Stimulated activated CD4-positive, alpha-beta T cell treated with anti-CD3 and anti-CD28 coated beads, Interleukin-2, amount 100 ng/mL, for 4 hours (primary cell): Measurements from ENCODE around the gene DNM3.

ENCODE experiments used
- DNase-seq: peaks from one replicate; pipeline ENCODE4 v3.0.0-alpha.2; 2020; ENCODE audit warnings: low read depth

DNM3 gene

GRCh38 chr1:172107316-172107975 is 266.1 kb downstream of the DNM3 start:
- DNase-seq, result no peak

- DNase-seq, result no peak
These were observed 267.0 kb downstream of the DNM3 start for GRCh38 chr1:172108161-172108893.

- DNase-seq, result no peak
These were observed 268.1 kb downstream of the DNM3 start for GRCh38 chr1:172109359-172109758.

- no peak for DNase-seq
These were observed 271.3 kb downstream of the DNM3 start for GRCh38 chr1:172112576-172112975.

GRCh38 chr1:172117800-172118199 is 276.5 kb downstream of the DNM3 start:
- DNase-seq, result no peak

GRCh38 chr1:172118618-172119017 is 277.3 kb downstream of the DNM3 start:
- no peak for DNase-seq

GRCh38 chr1:172119184-172119583 is 277.9 kb downstream of the DNM3 start:
- no peak for DNase-seq

GRCh38 chr1:172120381-172120780 is 279.1 kb downstream of the DNM3 start:
- DNase-seq, result no peak

GRCh38 chr1:172121081-172121717 is 279.9 kb downstream of the DNM3 start:
- no peak for DNase-seq

GRCh38 chr1:172122381-172122780 is 281.1 kb downstream of the DNM3 start:
- no peak for DNase-seq

GRCh38 chr1:172125250-172125649 is 284.0 kb downstream of the DNM3 start:
- no peak for DNase-seq

GRCh38 chr1:172125812-172126430 is 284.6 kb downstream of the DNM3 start:
- DNase-seq, result no peak

GRCh38 chr1:172132836-172133235 is 291.5 kb downstream of the DNM3 start:
- no peak for DNase-seq

- no peak for DNase-seq
These were observed 292.9 kb downstream of the DNM3 start for GRCh38 chr1:172134087-172134731.

GRCh38 chr1:172135076-172135672 is 293.9 kb downstream of the DNM3 start:
- DNase-seq, result no peak

- no peak for DNase-seq
These were observed 294.8 kb downstream of the DNM3 start for GRCh38 chr1:172135978-172136610.

GRCh38 chr1:172136925-172137324 is 295.6 kb downstream of the DNM3 start:
- DNase-seq, result no peak

- DNase-seq, result no peak
These were observed 296.6 kb downstream of the DNM3 start for GRCh38 chr1:172137703-172138454.

- no peak for DNase-seq
These were observed 297.3 kb downstream of the DNM3 start for GRCh38 chr1:172138634-172139033.

- DNase-seq, result no peak
These were observed 297.9 kb downstream of the DNM3 start for GRCh38 chr1:172139196-172139595.

GRCh38 chr1:172140072-172140471 is 298.8 kb downstream of the DNM3 start:
- no peak for DNase-seq
